HG02588 (cell line): ENCODE measurements around the gene SPO11.

ENCODE experiments used
- ATAC-seq: cut with Tn5 transposase; IDR thresholded peaks from one replicate; pipeline ENCODE4 v1.9.1; 2021; ENCODE audit warnings: mild to moderate bottlenecking, moderate library complexity; ENCODE audit not compliant: unreplicated experiment

The SPO11 gene

GRCh38 chr20:57329608-57330221 is at the start of gene SPO11:
Gene SPO11, plus strand, starts transcription at chr20:57329803. Its CDS starts 65 bp downstream, at chr20:57329868.
- no peak for ATAC-seq

GRCh38 chr20:57280221-57280620 is 49.4 kb upstream of the SPO11 start:
- no peak for ATAC-seq

GRCh38 chr20:57281900-57282299 is 47.7 kb upstream of the SPO11 start:
- ATAC-seq: no peak

GRCh38 chr20:57282670-57283361 is 46.8 kb upstream of the SPO11 start:
- no peak for ATAC-seq

GRCh38 chr20:57283860-57284259 is 45.7 kb upstream of the SPO11 start:
- ATAC-seq: no peak

GRCh38 chr20:57287007-57287880 is 42.4 kb upstream of the SPO11 start:
- ATAC-seq: no peak

- ATAC-seq: no peak
These were observed 41.7 kb upstream of the SPO11 start for GRCh38 chr20:57287901-57288300.

GRCh38 chr20:57288651-57289277 is 40.8 kb upstream of the SPO11 start:
- no peak for ATAC-seq

- no peak for ATAC-seq
These were observed 40.0 kb upstream of the SPO11 start for GRCh38 chr20:57289391-57290177.

GRCh38 chr20:57290178-57290484 is 39.5 kb upstream of the SPO11 start:
- ATAC-seq: no peak

- ATAC-seq: no peak
These were observed 38.6 kb upstream of the SPO11 start for GRCh38 chr20:57291003-57291402.

- no peak for ATAC-seq
These were observed 37.9 kb upstream of the SPO11 start for GRCh38 chr20:57291694-57292093.

- ATAC-seq: no peak
These were observed 37.0 kb upstream of the SPO11 start for GRCh38 chr20:57292611-57293010.

GRCh38 chr20:57293995-57294394 is 35.6 kb upstream of the SPO11 start:
- ATAC-seq: no peak

GRCh38 chr20:57294550-57294949 is 35.1 kb upstream of the SPO11 start:
- no peak for ATAC-seq

GRCh38 chr20:57298457-57298856 is 31.1 kb upstream of the SPO11 start:
- ATAC-seq: no peak

GRCh38 chr20:57301026-57301425 is 28.6 kb upstream of the SPO11 start:
- ATAC-seq: no peak

- no peak for ATAC-seq
These were observed 22.9 kb upstream of the SPO11 start for GRCh38 chr20:57306747-57307146.

- ATAC-seq: no peak
These were observed 20.9 kb upstream of the SPO11 start for GRCh38 chr20:57308451-57309271.
